Fibroblast of pulmonary artery (primary cell): ENCODE measurements around the gene TXNDC12.

Source experiments
- DNase-seq: peaks from one replicate; pipeline ENCODE4 v3.0.0-alpha.2; 2010; ENCODE audit warnings: low read depth
- H3K4me3 ChIP-seq: replicated peaks from 2 replicates; pipeline ENCODE4 v1.5.1; 2011; ENCODE audit warnings: low read depth, mild to moderate bottlenecking, control low read depth, low read length, moderate library complexity
- CTCF ChIP-seq: IDR thresholded peaks from 2 replicates; pipeline ENCODE4 v1.5.1; 2011; ENCODE audit warnings: mild to moderate bottlenecking, control low read depth, low read length, inconsistent platforms; ENCODE audit errors: missing control alignments

Gene TXNDC12

GRCh38 chr1:51978099-51978498, 76.9 kb downstream of the TXNDC12 start:
- TF ChIP-seq CTCF = no peak
- DNase-seq = no peak
- no peak overlapping the region for H3K4me3 ChIP-seq

GRCh38 chr1:51976846-51977602, 78.0 kb downstream of the TXNDC12 start:
- H3K4me3 ChIP-seq = no peak overlapping the region
- TF ChIP-seq CTCF = no peak
- no peak for DNase-seq

DNA sequence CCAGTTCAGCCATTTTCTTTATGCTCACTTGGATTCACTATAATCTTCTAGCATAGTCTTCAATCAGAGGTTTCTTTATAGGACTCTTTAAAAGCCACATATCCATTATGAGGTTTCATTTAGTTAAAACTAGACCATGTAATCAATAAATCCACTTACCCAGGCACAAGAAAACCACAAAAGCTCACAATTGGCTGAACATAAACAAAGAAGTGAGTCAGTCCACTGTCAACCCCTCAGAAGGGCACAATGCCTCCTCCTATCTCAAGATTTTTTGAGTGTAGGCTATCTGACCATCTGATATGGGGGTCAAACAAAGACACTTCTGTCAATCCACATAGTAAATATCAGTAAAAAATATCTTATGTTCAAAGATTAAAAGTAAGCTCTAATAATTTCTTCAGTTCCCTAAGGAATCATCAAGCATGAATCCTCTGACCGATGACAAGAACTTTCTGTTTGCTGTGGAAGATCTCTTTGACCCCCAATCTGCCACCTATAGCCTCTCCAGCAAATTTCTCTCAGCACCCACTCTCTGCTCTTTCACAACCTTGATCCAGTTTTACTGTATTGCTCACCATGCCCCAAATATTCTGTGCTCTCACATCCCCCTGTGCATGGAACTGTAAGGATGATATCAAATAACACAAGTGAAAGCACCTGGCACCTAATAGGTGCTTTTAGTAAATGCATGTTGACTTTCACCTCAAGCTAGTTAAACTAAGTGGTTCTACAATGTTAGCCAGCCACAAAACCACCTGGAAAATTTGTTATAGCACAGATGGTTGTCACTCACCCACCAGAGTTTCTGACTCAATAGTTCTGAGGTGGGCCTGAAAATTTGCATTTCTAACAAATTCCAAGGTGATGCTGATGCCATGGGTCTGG, 81.2 kb downstream of the TXNDC12 start:
- no peak overlapping the region for H3K4me3 ChIP-seq
- no peak for DNase-seq
- no peak for TF ChIP-seq CTCF
